SK-N-MC (cell line): Measurements from ENCODE around the gene PCNX2.

Experiments
- DNase-seq: peaks from one replicate; pipeline ENCODE4 v3.0.0-alpha.2; 2011; ENCODE audit warnings: low read depth, low spot score
- H3K27ac ChIP-seq: fragments of 200-600 bp; sonication (generic); 2 replicates; pipeline ENCODE4 v1.5.1; 2016; ENCODE audit warnings: mixed run types
- H3K36me3 ChIP-seq: fragments of 200-600 bp; sonication (generic); 2 replicates; pipeline ENCODE4 v1.6.1; 2017; ENCODE audit warnings: antibody characterized with exemption, low read length, mixed read lengths; ENCODE audit not compliant: insufficient read depth
- H3K4me3 ChIP-seq: fragments of 200-600 bp; sonication (generic); 2 replicates; pipeline ENCODE4 v1.5.1; 2016
- H3K9ac ChIP-seq: fragments of 200-600 bp; sonication (generic); 2 replicates; pipeline ENCODE4 v1.8.0; 2017; ENCODE audit warnings: mixed run types, mixed read lengths; ENCODE audit not compliant: insufficient read length
- H3K9me3 ChIP-seq: fragments of 200-600 bp; sonication (generic); 2 replicates; pipeline ENCODE4 v1.6.1; 2017; ENCODE audit warnings: low read depth, mild to moderate bottlenecking, antibody characterized with exemption, low read length, moderate library complexity, mixed read lengths
- EZH2 ChIP-seq: fragments of 200-600 bp; sonication (generic); IDR thresholded peaks from one replicate; pipeline ENCODE4 v1.6.1; 2017; ENCODE audit warnings: antibody characterized with exemption
- FOXP2 ChIP-seq: optimal IDR thresholded peaks from 2 replicates; pipeline ENCODE3; 2011; ENCODE audit warnings: mild to moderate bottlenecking, moderate library complexity; ENCODE audit not compliant: insufficient read depth; ENCODE audit errors: extremely low read length, control extremely low read depth
- POLR2AphosphoS5 ChIP-seq: IDR thresholded peaks from 2 replicates; pipeline ENCODE4 v1.6.1; 2012; ENCODE audit warnings: mild to moderate bottlenecking, low read depth, low read length, borderline replicate concordance

The PCNX2 gene

GRCh38 chr1:233326319-233326718, 30.8 kb upstream of the PCNX2 start:
- no peaks in the 10 kb centered on the region for H3K36me3 ChIP-seq
- H3K27ac ChIP-seq = no peak overlapping the region
- no peaks in the 10 kb centered on the region for H3K9me3 ChIP-seq
- no peak overlapping the region for H3K9ac ChIP-seq
- no peak for TF ChIP-seq EZH2
- TF ChIP-seq FOXP2 = no peak
- TF ChIP-seq POLR2AphosphoS5 = no peak
- H3K4me3 ChIP-seq = no peak overlapping the region
- no peak for DNase-seq

GRCh38 chr1:233323718-233324117, 28.2 kb upstream of the PCNX2 start:
- no peaks in the 10 kb centered on the region for H3K9me3 ChIP-seq
- no peak for DNase-seq
- no peaks in the 10 kb centered on the region for H3K36me3 ChIP-seq
- H3K4me3 ChIP-seq = no peak overlapping the region
- H3K27ac ChIP-seq = no peak overlapping the region
- H3K9ac ChIP-seq = no peak overlapping the region
- no peak for TF ChIP-seq FOXP2
- no peak for TF ChIP-seq POLR2AphosphoS5
- TF ChIP-seq EZH2 = no peak

GRCh38 chr1:233320023-233320422, 24.5 kb upstream of the PCNX2 start:
- Histone ChIP-seq H3K9ac (no peak overlapping the region), H3K27ac (no peak overlapping the region), H3K4me3 (no peak overlapping the region), H3K36me3 (no peaks in the 10 kb centered on the region), H3K9me3 (no peaks in the 10 kb centered on the region)
- TF ChIP-seq FOXP2 (no peak), EZH2 (no peak), POLR2AphosphoS5 (no peak)
- DNase-seq = no peak

GRCh38 chr1:233319272-233319671, 23.7 kb upstream of the PCNX2 start:
- H3K27ac ChIP-seq = no peak overlapping the region
- no peak overlapping the region for H3K4me3 ChIP-seq
- no peaks in the 10 kb centered on the region for H3K36me3 ChIP-seq
- H3K9ac ChIP-seq = no peak overlapping the region
- no peak for DNase-seq
- no peaks in the 10 kb centered on the region for H3K9me3 ChIP-seq
- TF ChIP-seq FOXP2 = no peak
- no peak for TF ChIP-seq EZH2
- no peak for TF ChIP-seq POLR2AphosphoS5

GRCh38 chr1:233316473-233316872, 20.9 kb upstream of the PCNX2 start:
- H3K36me3 ChIP-seq = no peaks in the 10 kb centered on the region
- H3K9ac ChIP-seq = no peak overlapping the region
- TF ChIP-seq FOXP2 (no peak), EZH2 (no peak), POLR2AphosphoS5 (no peak)
- H3K27ac ChIP-seq = no peak overlapping the region
- DNase-seq = no peak
- H3K9me3 ChIP-seq = no peaks in the 10 kb centered on the region
- no peak overlapping the region for H3K4me3 ChIP-seq

- H3K9me3 ChIP-seq = no peaks in the 10 kb centered on the region
- H3K27ac ChIP-seq = no peak overlapping the region
- DNase-seq = no peak
- H3K4me3 ChIP-seq = no peak overlapping the region
- H3K9ac ChIP-seq = no peak overlapping the region
- TF ChIP-seq EZH2 (no peak), POLR2AphosphoS5 (no peak), FOXP2 (no peak)
- H3K36me3 ChIP-seq = no peaks in the 10 kb centered on the region
Observed at GRCh38 chr1:233315718-233316301, 20.3 kb upstream of the PCNX2 start.

- H3K36me3 ChIP-seq = no peaks in the 10 kb centered on the region
- TF ChIP-seq EZH2 (no peak), FOXP2 (no peak), POLR2AphosphoS5 (no peak)
- no peak overlapping the region for H3K4me3 ChIP-seq
- no peak overlapping the region for H3K27ac ChIP-seq
- no peak overlapping the region for H3K9ac ChIP-seq
- H3K9me3 ChIP-seq = no peaks in the 10 kb centered on the region
- DNase-seq = no peak
Observed at GRCh38 chr1:233313434-233314155, 18.1 kb upstream of the PCNX2 start.

- H3K27ac ChIP-seq = no peak overlapping the region
- TF ChIP-seq POLR2AphosphoS5 (no peak), EZH2 (no peak), FOXP2 (no peak)
- H3K9ac ChIP-seq = no peak overlapping the region
- H3K4me3 ChIP-seq = no peak overlapping the region
- no peaks in the 10 kb centered on the region for H3K36me3 ChIP-seq
- H3K9me3 ChIP-seq = no peaks in the 10 kb centered on the region
- no peak for DNase-seq
Observed at GRCh38 chr1:233304489-233305102, 9.1 kb upstream of the PCNX2 start.

- Histone ChIP-seq H3K4me3 (no peak overlapping the region), H3K27ac (no peak overlapping the region), H3K36me3 (no peaks in the 10 kb centered on the region), H3K9ac (no peak overlapping the region), H3K9me3 (no peaks in the 10 kb centered on the region)
- DNase-seq = no peak
- TF ChIP-seq EZH2 (no peak), POLR2AphosphoS5 (no peak)
Observed at GRCh38 chr1:233300326-233300725, 4.8 kb upstream of the PCNX2 start.

GRCh38 chr1:233299450-233299849, 3.9 kb upstream of the PCNX2 start:
- no peaks in the 10 kb centered on the region for H3K36me3 ChIP-seq
- DNase-seq = no peak
- H3K27ac ChIP-seq = no peak overlapping the region
- H3K9me3 ChIP-seq = no peaks in the 10 kb centered on the region
- no peak overlapping the region for H3K4me3 ChIP-seq
- no peak for TF ChIP-seq EZH2
- TF ChIP-seq POLR2AphosphoS5 = no peak
- no peak for TF ChIP-seq FOXP2
- H3K9ac ChIP-seq = no peak overlapping the region
